Smooth muscle cell (in vitro differentiated cells): Measurements from ENCODE around the gene GAREM1. TPM values are rescaled to one million over a fixed set of nuclear protein-coding genes. Genes with fewer than 3 reads are reported as not detected.

Source experiments
- DNase-seq: peaks from one replicate; lab custom pipeline; 2025; ENCODE audit not compliant: unreplicated experiment; lab: John Stamatoyannopoulos, UW
- H2AFZ ChIP-seq: fragments of 200-600 bp; sonication (generic); 2 replicates; pipeline ENCODE4 v1.6.0; 2016; ENCODE audit warnings: antibody characterized with exemption, low read depth, mild to moderate bottlenecking
- H3F3A ChIP-seq: fragments of 200-600 bp; sonication (generic); 2 replicates; pipeline ENCODE4 v1.6.0; 2017; ENCODE audit warnings: antibody characterized with exemption, low read depth
- H3K27ac ChIP-seq: fragments of 200-600 bp; sonication (generic); 2 replicates; pipeline ENCODE4 v1.5.1; 2016; ENCODE audit warnings: low read depth, mild to moderate bottlenecking
- H3K27me3 ChIP-seq: fragments of 200-600 bp; sonication (generic); 2 replicates; pipeline ENCODE4 v1.6.1; 2016; ENCODE audit warnings: low read depth, mild to moderate bottlenecking
- H3K36me3 ChIP-seq: fragments of 200-600 bp; sonication (generic); 2 replicates; pipeline ENCODE4 v1.5.1; 2016; ENCODE audit warnings: low read depth
- H3K4me1 ChIP-seq: fragments of 200-600 bp; sonication (generic); 2 replicates; pipeline ENCODE4 v1.5.1; 2016; ENCODE audit warnings: low read depth
- H3K4me2 ChIP-seq: fragments of 200-600 bp; sonication (generic); 2 replicates; pipeline ENCODE4 v1.6.0; 2016; ENCODE audit warnings: mild to moderate bottlenecking
- H3K4me3 ChIP-seq: fragments of 200-600 bp; sonication (generic); 2 replicates; pipeline ENCODE4 v1.5.1; 2016; ENCODE audit warnings: mild to moderate bottlenecking
- H3K79me2 ChIP-seq: fragments of 200-600 bp; sonication (generic); 2 replicates; pipeline ENCODE4 v1.6.0; 2016; ENCODE audit warnings: low read depth, mild to moderate bottlenecking
- H3K9ac ChIP-seq: fragments of 200-600 bp; sonication (generic); 2 replicates; pipeline ENCODE4 v1.6.0; 2016; ENCODE audit warnings: low read depth
- H3K9me3 ChIP-seq: fragments of 200-600 bp; sonication (generic); replicated peaks from 2 replicates; pipeline ENCODE4 v1.5.1; 2016; ENCODE audit warnings: low read depth
- H4K20me1 ChIP-seq: fragments of 200-600 bp; sonication (generic); 2 replicates; pipeline ENCODE4 v1.6.0; 2016; ENCODE audit warnings: low read depth
- CTCF ChIP-seq: fragments of 200-600 bp; sonication (generic); IDR thresholded peaks from 2 replicates; pipeline ENCODE4 v1.5.1; 2017; ENCODE audit warnings: borderline replicate concordance, mild to moderate bottlenecking, antibody characterized with exemption; ENCODE audit not compliant: insufficient read depth, poor library complexity, severe bottlenecking
- WGBS: methylation state at CpG from one replicate; pipeline ENCODE4 v1.1.7; 2016; ENCODE audit warnings: low lambda C conversion rate; 5-methylcytosine and 5-hydroxymethylcytosine counted together
- polyA plus RNA-seq: library from polyadenylated mRNA; unstranded; fragments of >200 nt; fragmentation: Nextera tagmentation; extraction: Ambion mirVana; gene quantifications from 2 replicates; pipeline ENCODE4 v1.2.1, GENCODE V29; 2016
- total RNA-seq: library from RNA; depleted of rRNA; stranded (reverse); fragments of >200 nt; gene quantifications from 2 replicates; pipeline ENCODE4 v1.2.3, GENCODE V29; 2014

The GAREM1 gene
- total and polyA plus RNA-seq, 2 experiments from 2014 or later, result 0.33 to 13.4 TPM

GRCh38 chr18:32287873-32288272 lies 182.8 kb downstream of the GAREM1 start:
- Histone ChIP-seq H3F3A (no peaks in the 10 kb centered on the region), H3K79me2 (no peaks in the 10 kb centered on the region), H4K20me1 (no peaks in the 10 kb centered on the region), H3K4me2 (no peak overlapping the region), H3K9me3 (no peaks in the 10 kb centered on the region), H3K27me3 (no peaks in the 10 kb centered on the region), H3K9ac (no peak overlapping the region), H2AFZ (no peak overlapping the region), H3K4me1 (no peaks in the 10 kb centered on the region), H3K4me3 (no peak overlapping the region), H3K27ac (no peak overlapping the region), H3K36me3 (no peaks in the 10 kb centered on the region)
- DNase-seq, result no peak
- 92% methylated on average over 9 of the region's 9 CpGs for WGBS
- TF ChIP-seq CTCF, result no peak

- Histone ChIP-seq H3K36me3 (no peaks in the 10 kb centered on the region), H3K27ac (no peak overlapping the region), H3K4me1 (no peaks in the 10 kb centered on the region), H3K4me2 (no peak overlapping the region), H2AFZ (no peak overlapping the region), H3K27me3 (no peaks in the 10 kb centered on the region), H3F3A (no peaks in the 10 kb centered on the region), H3K4me3 (no peak overlapping the region), H3K9me3 (no peaks in the 10 kb centered on the region), H3K9ac (no peak overlapping the region), H3K79me2 (no peaks in the 10 kb centered on the region), H4K20me1 (no peaks in the 10 kb centered on the region)
- 92% methylated on average over 16 of the region's 16 CpGs for WGBS
- no peak for DNase-seq
- no peak for TF ChIP-seq CTCF
Measured at GRCh38 chr18:32287249-32287648, 183.4 kb downstream of the GAREM1 start.

GRCh38 chr18:32286749-32287148 lies 183.9 kb downstream of the GAREM1 start:
- no peak overlapping the region for H3K4me2 ChIP-seq
- no peaks in the 10 kb centered on the region for H3K4me1 ChIP-seq
- H3K9me3 ChIP-seq, result no peaks in the 10 kb centered on the region
- no peak for DNase-seq
- 94% methylated on average over 5 of the region's 5 CpGs for WGBS
- no peaks in the 10 kb centered on the region for H3K36me3 ChIP-seq
- H3K27ac ChIP-seq, result no peak overlapping the region
- H3K9ac ChIP-seq, result no peak overlapping the region
- TF ChIP-seq CTCF, result no peak
- no peaks in the 10 kb centered on the region for H3K27me3 ChIP-seq
- no peaks in the 10 kb centered on the region for H4K20me1 ChIP-seq
- H3F3A ChIP-seq, result no peaks in the 10 kb centered on the region
- H3K4me3 ChIP-seq, result no peak overlapping the region
- no peak overlapping the region for H2AFZ ChIP-seq
- H3K79me2 ChIP-seq, result no peaks in the 10 kb centered on the region

DNA sequence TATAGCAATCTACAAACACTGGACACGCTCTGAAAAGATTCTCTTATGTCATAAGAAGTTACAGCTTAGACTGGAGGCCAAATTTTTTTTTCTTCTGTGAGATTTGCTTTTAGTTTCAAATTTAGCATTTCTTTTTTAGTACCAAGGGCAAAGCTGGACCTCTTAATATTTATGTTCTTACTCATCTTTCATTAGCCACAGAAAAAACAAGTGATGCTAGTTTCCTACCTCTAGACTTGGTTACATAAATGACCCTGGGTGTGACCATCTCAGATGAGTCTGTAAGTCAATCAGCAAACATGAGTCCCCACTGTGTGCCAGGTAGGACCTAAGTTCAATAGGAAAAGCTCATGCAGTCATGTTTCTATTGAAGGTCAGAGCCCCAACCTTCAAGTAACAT lies 186.4 kb downstream of the GAREM1 start:
- DNase-seq, result no peak
- H3K27ac ChIP-seq, result no peak overlapping the region

More for the DNA sequence above, 186.4 kb downstream of the GAREM1 start:
- TF ChIP-seq CTCF, result no peak
- Histone ChIP-seq H3K36me3 (no peaks in the 10 kb centered on the region), H3K9ac (no peak overlapping the region), H3K79me2 (no peaks in the 10 kb centered on the region), H3K4me2 (no peak overlapping the region), H4K20me1 (no peaks in the 10 kb centered on the region), H3K4me1 (no peaks in the 10 kb centered on the region), H3K4me3 (no peak overlapping the region), H3K9me3 (no peaks in the 10 kb centered on the region), H2AFZ (no peak overlapping the region), H3F3A (no peaks in the 10 kb centered on the region), H3K27me3 (no peaks in the 10 kb centered on the region)
- WGBS, result 94% methylated on average over 1 of the region's 1 CpG
